Measurements from ENCODE around the gene KCNJ13.

Gene KCNJ13

GRCh38 chr2:232776435-232776834, at the start of gene KCNJ13:
Gene KCNJ13, minus strand, starts transcription at chr2:232776565. Its CDS starts 5,203 bp downstream, at chr2:232771362.
- Histone ChIP-seq H3K79me2 (ENCODE audit: low read length) (no peaks in the 10 kb centered on the region; the same call in 1 of the 2 replicates), H3K27ac (ENCODE audit: low read length) (no peak within 1 kb of the TSS), H3K4me2 (ENCODE audit: low read length) (no peak within 1 kb of the TSS), H2AFZ (ENCODE audit: low read depth, low read length) (no peak within 1 kb of the TSS), H4K20me1 (ENCODE audit: insufficient read depth, low read length) (no peaks in the 10 kb centered on the region), H3K27me3 (ENCODE audit: low read depth, low read length) (no peaks in the 10 kb centered on the region), H3K36me3 (replicated peaks; ENCODE audit: low read depth, low read length) (peaks cover 9% of the 10 kb centered on the region), H3K9me3 (ENCODE audit: insufficient read depth, low read length) (no peaks in the 10 kb centered on the region), H3K4me1 (ENCODE audit: low read length) (peaks cover 26% of the 10 kb centered on the region), H3K9ac (ENCODE audit: low read length) (no peak within 1 kb of the TSS), H3K4me3 (ENCODE audit: low read length) (no peak within 1 kb of the TSS)
- no peak for TF ChIP-seq CTCF (IDR thresholded peaks at IDR 0.05; ENCODE audit: low read depth, low read length)
- no peak for TF ChIP-seq EZH2phosphoT487 (IDR thresholded peaks at IDR 0.05; ENCODE audit: low read depth)

GRCh38 chr2:232817756-232818155, 41.4 kb upstream of the KCNJ13 start:
- no peak overlapping the region for H3K27ac ChIP-seq (ENCODE audit: low read length)
- H3K27me3 ChIP-seq (ENCODE audit: low read depth, low read length): no peaks in the 10 kb centered on the region
- no peaks in the 10 kb centered on the region for H3K9me3 ChIP-seq (ENCODE audit: insufficient read depth, low read length)
- TF ChIP-seq EZH2phosphoT487 (IDR thresholded peaks at IDR 0.05; ENCODE audit: low read depth) (no peak), CTCF (IDR thresholded peaks at IDR 0.05; ENCODE audit: low read depth, low read length) (no peak)
- peaks cover 20% of the 10 kb centered on the region for H3K36me3 ChIP-seq (replicated peaks; ENCODE audit: low read depth, low read length)
- no peak overlapping the region for H2AFZ ChIP-seq (ENCODE audit: low read depth, low read length)
- H3K79me2 ChIP-seq (ENCODE audit: low read length): no peaks in the 10 kb centered on the region
- H3K4me1 ChIP-seq (ENCODE audit: low read length): no peaks in the 10 kb centered on the region
- H4K20me1 ChIP-seq (ENCODE audit: insufficient read depth, low read length): no peaks in the 10 kb centered on the region
- H3K9ac ChIP-seq (ENCODE audit: low read length): no peak overlapping the region
- H3K4me2 ChIP-seq (ENCODE audit: low read length): no peak overlapping the region
- H3K4me3 ChIP-seq (ENCODE audit: low read length): no peak overlapping the region

- H3K27me3 ChIP-seq (ENCODE audit: low read depth, low read length): no peaks in the 10 kb centered on the region
- no peaks in the 10 kb centered on the region for H3K4me1 ChIP-seq (ENCODE audit: low read length)
- H4K20me1 ChIP-seq (ENCODE audit: insufficient read depth, low read length): no peaks in the 10 kb centered on the region
- TF ChIP-seq CTCF (IDR thresholded peaks at IDR 0.05; ENCODE audit: low read depth, low read length) (no peak), EZH2phosphoT487 (IDR thresholded peaks at IDR 0.05; ENCODE audit: low read depth) (no peak)
- no peaks in the 10 kb centered on the region for H3K79me2 ChIP-seq (ENCODE audit: low read length)
- no peak overlapping the region for H3K9ac ChIP-seq (ENCODE audit: low read length)
- H3K27ac ChIP-seq (ENCODE audit: low read length): no peak overlapping the region
- H3K4me3 ChIP-seq (ENCODE audit: low read length): no peak overlapping the region
- H3K4me2 ChIP-seq (ENCODE audit: low read length): no peak overlapping the region
- no peaks in the 10 kb centered on the region for H3K9me3 ChIP-seq (ENCODE audit: insufficient read depth, low read length)
- H3K36me3 ChIP-seq (replicated peaks; ENCODE audit: low read depth, low read length): peaks cover 21% of the 10 kb centered on the region
- no peak overlapping the region for H2AFZ ChIP-seq (ENCODE audit: low read depth, low read length)
Observed at GRCh38 chr2:232816657-232817056, 40.3 kb upstream of the KCNJ13 start.

GRCh38 chr2:232815569-232815968, 39.2 kb upstream of the KCNJ13 start:
- Histone ChIP-seq H3K4me3 (ENCODE audit: low read length) (no peak overlapping the region), H3K9ac (ENCODE audit: low read length) (no peak overlapping the region), H3K4me2 (ENCODE audit: low read length) (no peak overlapping the region), H2AFZ (ENCODE audit: low read depth, low read length) (no peak overlapping the region), H3K79me2 (ENCODE audit: low read length) (no peaks in the 10 kb centered on the region), H3K36me3 (replicated peaks; ENCODE audit: low read depth, low read length) (peaks cover 24% of the 10 kb centered on the region), H3K9me3 (ENCODE audit: insufficient read depth, low read length) (no peaks in the 10 kb centered on the region), H3K27ac (ENCODE audit: low read length) (no peak overlapping the region), H4K20me1 (ENCODE audit: insufficient read depth, low read length) (no peaks in the 10 kb centered on the region), H3K27me3 (ENCODE audit: low read depth, low read length) (no peaks in the 10 kb centered on the region), H3K4me1 (ENCODE audit: low read length) (no peaks in the 10 kb centered on the region)
- no peak for TF ChIP-seq EZH2phosphoT487 (IDR thresholded peaks at IDR 0.05; ENCODE audit: low read depth)
- TF ChIP-seq CTCF (IDR thresholded peaks at IDR 0.05; ENCODE audit: low read depth, low read length): no peak
